ENCODE measurements around the gene ATP5F1C.

DNA sequence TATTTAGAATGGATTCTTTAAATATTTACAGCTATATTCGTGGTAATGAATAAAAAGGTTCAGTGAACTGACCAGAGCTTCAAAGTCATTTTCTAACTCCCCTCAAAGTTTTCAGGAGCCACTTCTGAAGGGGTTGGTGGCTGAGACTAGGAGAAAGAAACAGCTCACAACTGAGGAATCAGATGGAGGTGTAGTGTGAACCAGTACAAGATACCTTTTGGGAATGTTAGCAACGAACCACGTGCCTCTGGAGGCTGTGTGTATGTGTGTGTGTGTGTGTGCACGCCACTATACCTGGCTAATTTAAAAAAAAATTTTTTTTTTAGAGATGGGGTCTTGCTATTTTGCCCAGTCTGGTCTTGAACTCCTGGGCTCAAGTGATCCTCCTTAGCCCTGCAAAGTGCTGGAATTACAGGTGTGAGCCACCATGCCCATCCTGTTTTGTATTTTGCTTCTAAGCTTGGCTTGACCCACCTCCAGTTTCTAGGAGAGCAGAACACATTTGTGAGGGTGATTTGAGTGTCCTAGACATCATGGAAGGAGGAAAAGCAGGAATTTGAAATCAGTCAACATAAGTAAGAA, 20.8 kb downstream of the ATP5F1C start:
- no peak for TF ChIP-seq CTCF (IDR thresholded peaks at IDR 0.05; ENCODE audit: extremely low read depth in 1 of 2, insufficient read depth in 1 of 2, low read depth in 1 of 2, low read length in 2 of 2)
- no peak for TF ChIP-seq EZH2 (IDR thresholded peaks at IDR 0.05; ENCODE audit: borderline replicate concordance, low read depth, low read length, severe bottlenecking)
- TF ChIP-seq POLR2A (IDR thresholded peaks at IDR 0.05; ENCODE audit: low read depth, low read length), result no peak
- no peak for TF ChIP-seq MYC (IDR thresholded peaks at IDR 0.05; ENCODE audit: low read depth, low read length)
- TF ChIP-seq JUN (IDR thresholded peaks at IDR 0.05; ENCODE audit: borderline replicate concordance, insufficient read depth, insufficient read length, low read depth), result no peak
- TF ChIP-seq POLR2AphosphoS5 (IDR thresholded peaks at IDR 0.05; ENCODE audit: insufficient read depth, low read depth, low read length), result no peak
- no peak for TF ChIP-seq FOS (IDR thresholded peaks at IDR 0.05; ENCODE audit: borderline replicate concordance, insufficient read depth, low read length)
- TF ChIP-seq, protein P1, sequence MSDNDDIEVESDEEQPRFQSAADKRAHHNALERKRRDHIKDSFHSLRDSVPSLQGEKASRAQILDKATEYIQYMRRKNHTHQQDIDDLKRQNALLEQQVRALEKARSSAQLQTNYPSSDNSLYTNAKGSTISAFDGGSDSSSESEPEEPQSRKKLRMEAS (IDR thresholded peaks at IDR 0.05; ENCODE audit: insufficient read depth, insufficient read length), result no peak
- TF ChIP-seq GATA2 (IDR thresholded peaks at IDR 0.05; ENCODE audit: insufficient read depth, insufficient read length, low read depth, low read length), result no peak
